ENCODE data around the gene TREX2.

GRCh38 chrX:153475751-153476281, 30.0 kb upstream of the TREX2 start:
- no peak for TF ChIP-seq CTCF (IDR thresholded peaks at IDR 0.05; ENCODE audit: poor library complexity, severe bottlenecking)
- TF ChIP-seq EZH2 (IDR thresholded peaks at IDR 0.05; ENCODE audit: borderline replicate concordance, insufficient read depth, low read length, poor library complexity, severe bottlenecking): no peak
- no peak for TF ChIP-seq POLR2AphosphoS5 (IDR thresholded peaks at IDR 0.05)
- no peak for TF ChIP-seq SMC3 (conservative IDR thresholded peaks at IDR 0.05; ENCODE audit: poor library complexity)
- no peak for TF ChIP-seq RAD21 (conservative IDR thresholded peaks at IDR 0.05)
